AG10803 (cell line): ENCODE data around the gene TUBB1.
A peak's percentile ranks its signal among the peaks of the same experiment; 100 is the strongest.
"Not testable (repeated sequence)": the region's sequence is repeated elsewhere in the genome, so short reads cannot be mapped to it uniquely, and the experiment has no call there.

Experiments used
- DNase-seq: peaks from one replicate; pipeline ENCODE4 v3.0.0; 2010; ENCODE audit warnings: low read depth
- H3K4me3 ChIP-seq: 2 replicates; pipeline ENCODE4 v1.5.1; 2011; ENCODE audit warnings: mild to moderate bottlenecking, low read length, control low read depth
- CTCF ChIP-seq: conservative IDR thresholded peaks from 2 replicates; pipeline ENCODE4 v1.5.1; 2011; ENCODE audit warnings: mild to moderate bottlenecking, low read length, control low read depth, inconsistent platforms

TUBB1 gene

DNA sequence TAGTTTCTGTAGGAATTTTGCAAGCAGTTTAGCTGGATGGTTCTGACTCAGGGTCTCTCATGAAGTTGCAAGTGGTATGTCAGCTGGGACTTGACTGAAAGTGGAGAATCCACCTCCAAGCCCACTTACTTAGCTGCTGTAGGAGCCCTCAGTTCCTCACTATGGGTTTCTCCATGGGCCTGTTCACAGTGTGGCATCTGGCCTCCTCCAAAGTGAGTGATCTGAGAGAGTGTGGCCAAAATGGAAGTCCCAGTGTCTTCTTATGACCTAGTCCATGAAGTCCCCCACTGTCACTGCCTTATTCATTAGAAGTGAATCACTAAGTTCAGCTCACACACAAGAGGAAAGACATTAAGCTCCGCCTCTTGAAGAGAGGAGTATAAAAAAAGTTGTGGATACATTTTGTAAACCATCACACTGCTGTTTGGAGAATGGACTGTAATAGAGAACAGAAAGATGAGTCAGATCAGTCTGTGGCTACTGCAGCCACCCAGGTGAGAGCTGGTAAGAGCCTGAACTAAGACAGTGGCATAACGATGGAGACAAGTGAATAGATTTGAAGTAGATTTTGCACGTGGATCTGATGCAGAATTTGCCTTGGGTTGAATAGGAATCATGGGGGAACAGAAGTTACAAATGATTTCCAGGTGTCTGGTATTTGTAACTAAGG is 43.0 kb upstream of the TUBB1 start:
- no peak overlapping the region for H3K4me3 ChIP-seq
- DNase-seq, result no peak
- no peak for TF ChIP-seq CTCF

DNA sequence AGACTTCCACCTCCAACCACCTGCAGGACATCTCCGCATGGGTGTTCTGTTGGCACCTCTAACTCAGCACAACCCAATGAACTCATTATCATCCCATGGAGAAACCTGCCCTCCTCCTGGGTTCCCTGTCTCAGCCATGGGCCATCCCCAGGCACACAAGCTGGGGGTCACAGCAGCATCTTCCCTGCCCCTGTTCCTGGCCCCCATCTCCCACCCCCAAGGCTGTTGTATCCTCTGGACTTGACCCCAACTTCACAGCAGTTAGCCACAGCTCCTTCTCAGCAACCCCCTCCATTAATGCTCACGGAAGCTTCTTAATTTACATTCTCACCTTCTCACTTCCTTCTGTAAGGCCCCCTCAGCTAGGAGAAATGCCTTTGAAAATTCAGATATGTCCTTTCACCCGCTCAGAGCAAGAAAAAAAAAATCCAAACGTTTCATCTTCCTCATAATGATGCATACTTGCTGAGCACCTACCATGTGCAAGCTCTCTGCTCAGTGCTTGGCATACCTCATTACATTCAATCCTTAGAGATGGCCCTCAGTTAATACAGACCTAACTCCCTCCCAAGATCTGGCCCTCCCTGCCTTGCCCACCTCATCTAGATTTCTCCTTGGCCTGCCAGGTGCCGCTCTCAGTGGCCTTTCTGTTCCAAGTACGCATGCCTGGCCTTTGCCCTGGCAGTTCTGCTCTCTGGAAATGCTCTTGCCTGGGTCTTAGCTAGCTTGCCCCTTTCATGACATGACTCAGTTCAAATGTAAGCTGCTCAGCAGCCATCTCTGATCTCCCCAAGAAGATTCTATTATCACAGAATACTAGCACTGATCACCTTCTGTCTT is 40.7 kb upstream of the TUBB1 start:
- DNase-seq, result no peak
- TF ChIP-seq CTCF, result no peak
- H3K4me3 ChIP-seq, result no peak overlapping the region

DNA sequence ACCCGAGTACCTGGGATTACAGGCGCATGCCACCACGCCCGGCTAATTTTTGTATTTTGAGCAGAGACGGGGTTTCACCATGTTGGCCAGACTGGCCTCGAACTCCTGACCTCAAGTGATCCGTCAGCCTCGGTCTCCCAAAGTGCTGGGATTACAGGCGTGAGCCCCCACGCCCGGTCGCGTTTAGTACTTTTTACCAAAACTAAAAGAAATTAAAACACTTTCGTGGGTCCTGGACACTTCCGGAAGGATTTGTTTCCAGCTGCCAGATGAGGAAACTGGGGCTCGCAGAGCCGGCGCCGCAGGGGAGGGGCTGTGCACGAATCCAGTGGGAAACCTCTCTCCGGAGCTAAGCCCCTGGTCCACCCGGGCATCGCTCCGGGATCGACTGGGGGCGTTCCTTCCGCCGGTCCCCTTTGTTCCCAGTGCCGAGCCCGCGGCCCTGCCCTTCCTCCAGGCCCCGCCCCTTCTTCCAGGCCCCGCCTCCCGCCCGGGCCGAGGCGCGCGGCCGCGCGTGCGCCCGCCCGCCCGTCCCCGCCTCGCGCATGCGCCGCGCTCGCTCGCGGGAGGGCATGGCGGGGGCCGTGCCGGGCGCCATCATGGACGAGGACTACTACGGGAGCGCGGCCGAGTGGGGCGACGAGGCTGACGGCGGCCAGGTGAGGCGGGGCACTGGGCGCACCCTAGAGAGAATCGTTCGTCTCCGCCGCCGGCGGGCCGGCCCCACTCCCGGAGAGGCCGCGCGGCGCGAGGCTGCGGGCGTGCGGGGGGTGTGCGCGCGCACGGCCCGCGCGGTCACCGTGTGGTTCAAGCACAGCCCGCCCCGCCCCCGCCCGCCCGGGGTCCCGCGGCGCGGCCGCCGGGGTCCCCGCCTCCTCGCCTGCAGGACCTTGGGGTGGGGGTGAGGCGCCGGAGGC is 38.3 kb upstream of the TUBB1 start, which contains the start of gene NELFCD:
Gene NELFCD (plus strand): TSS at position 546 of the 917 bp plus-strand sequence. CDS start 54 bp downstream, at position 600.
- TF ChIP-seq CTCF, result no peak
- peak within 1 kb of the TSS; percentile 81 for H3K4me3 ChIP-seq
- peak; percentile 70 for DNase-seq

DNA sequence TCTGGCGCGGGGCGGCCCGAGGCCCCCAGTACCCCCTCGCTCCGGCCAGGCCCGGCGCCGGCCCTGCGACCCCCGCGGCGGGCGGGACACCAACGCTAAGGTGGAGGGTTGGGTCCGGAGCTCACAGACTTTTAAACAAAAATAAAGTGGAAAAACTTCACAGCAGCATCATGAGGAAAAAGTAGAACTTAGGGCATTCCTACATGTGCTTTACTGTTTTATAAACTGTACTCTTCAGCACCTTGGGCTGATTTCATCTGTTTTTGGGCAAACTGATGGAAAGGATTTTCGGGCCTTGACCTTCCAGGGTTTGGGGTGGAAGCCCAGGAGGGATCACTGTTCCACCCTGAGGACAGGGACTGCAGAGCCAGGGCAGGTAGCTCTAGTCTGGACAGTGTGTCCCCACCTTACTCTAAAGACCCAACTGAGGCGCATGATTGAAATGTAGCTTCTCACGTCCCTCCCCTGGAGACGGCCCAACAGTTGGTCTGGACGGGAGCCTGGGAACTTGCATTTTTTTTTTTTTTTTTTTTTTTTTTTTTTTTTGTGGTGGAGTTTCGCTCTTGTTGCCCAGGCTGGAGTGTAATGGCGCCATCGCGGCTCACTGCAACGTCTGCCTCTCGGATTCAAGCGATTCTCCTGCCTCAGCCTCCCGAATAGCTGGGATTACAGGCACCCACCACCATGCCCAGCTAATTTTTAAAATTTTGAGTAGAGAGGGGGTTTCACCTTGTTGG is 37.4 kb upstream of the TUBB1 start:
- peak overlapping the region; percentile 81 for H3K4me3 ChIP-seq
- TF ChIP-seq CTCF, result no peak
- no peak for DNase-seq

GRCh38 chr20:58982406-58983114 is 36.7 kb upstream of the TUBB1 start:
- peak overlapping the region; percentile 81 for H3K4me3 ChIP-seq
- no peak for TF ChIP-seq CTCF
- no peak for DNase-seq

GRCh38 chr20:58983115-58983468 is 36.1 kb upstream of the TUBB1 start:
- DNase-seq, H3K4me3 ChIP-seq: not testable (repeated sequence)
